NCI-H128 (cell line): ENCODE data around the gene PITPNC1.
"Not testable (repeated sequence)": the region's sequence is repeated elsewhere in the genome, so short reads cannot be mapped to it uniquely, and the experiment has no call there.

ENCODE experiments used
- DNase-seq: peaks from one replicate; lab custom pipeline; 2025; ENCODE audit not compliant: unreplicated experiment; lab: John Stamatoyannopoulos, UW

PITPNC1 gene

DNA sequence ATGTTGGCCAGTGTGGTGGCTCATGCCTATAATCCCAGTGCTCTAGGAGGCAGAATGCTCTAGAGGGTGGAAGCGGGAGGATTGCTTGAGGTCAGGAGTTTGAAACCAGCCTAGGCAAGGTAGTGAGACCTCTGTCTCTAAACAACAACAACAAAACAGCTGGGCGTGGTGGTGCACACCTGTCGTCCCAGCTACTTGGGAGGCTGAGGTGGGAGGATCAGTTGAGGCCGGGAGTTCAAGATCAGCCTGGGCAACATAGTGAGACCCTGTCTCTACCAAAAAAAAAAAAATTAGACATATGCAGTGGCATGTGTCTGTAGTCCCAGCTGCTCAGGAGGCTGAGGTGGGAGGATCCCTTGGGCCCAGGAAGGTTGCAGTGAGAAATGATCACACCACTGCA is 53.4 kb downstream of the PITPNC1 start:
- not testable (repeated sequence) for DNase-seq

GRCh38 chr17:67431249-67432015 is 54.4 kb downstream of the PITPNC1 start:
- DNase-seq: no peak

DNA sequence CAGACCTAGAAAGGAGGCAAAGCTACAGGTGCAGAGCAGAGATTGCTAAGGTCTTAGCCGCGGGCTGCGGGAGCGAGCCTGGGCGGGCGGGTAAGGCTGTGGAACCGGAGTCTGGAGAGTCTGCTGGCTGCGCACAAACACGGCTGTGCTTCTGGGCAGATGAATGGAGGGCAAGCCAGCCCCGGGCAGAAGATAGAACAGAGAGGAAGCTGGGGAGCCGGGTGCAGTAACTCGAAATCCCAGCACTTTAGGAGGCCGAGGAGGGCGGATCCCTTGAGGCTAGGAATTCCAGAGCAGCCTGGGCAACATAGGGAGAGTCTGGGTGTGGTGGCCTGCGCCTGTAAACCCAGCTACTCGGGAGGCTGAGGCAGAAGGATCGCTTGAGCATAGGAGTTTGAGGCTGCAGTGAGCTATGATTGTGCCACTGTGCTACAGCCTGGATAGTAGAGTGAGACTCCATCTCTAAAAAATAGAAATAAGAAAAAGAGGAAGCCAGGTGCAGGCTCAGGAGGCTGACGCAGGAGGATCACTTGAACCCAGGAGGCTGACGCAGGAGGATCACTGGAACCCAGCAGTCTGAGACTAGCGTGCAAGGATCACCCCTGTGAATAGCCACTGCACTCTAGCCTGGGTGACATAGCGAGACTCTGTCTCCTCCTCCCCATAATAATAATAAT is 56.3 kb downstream of the PITPNC1 start:
- DNase-seq: no peak

GRCh38 chr17:67434061-67434525 is 57.0 kb downstream of the PITPNC1 start:
- DNase-seq: no peak

DNA sequence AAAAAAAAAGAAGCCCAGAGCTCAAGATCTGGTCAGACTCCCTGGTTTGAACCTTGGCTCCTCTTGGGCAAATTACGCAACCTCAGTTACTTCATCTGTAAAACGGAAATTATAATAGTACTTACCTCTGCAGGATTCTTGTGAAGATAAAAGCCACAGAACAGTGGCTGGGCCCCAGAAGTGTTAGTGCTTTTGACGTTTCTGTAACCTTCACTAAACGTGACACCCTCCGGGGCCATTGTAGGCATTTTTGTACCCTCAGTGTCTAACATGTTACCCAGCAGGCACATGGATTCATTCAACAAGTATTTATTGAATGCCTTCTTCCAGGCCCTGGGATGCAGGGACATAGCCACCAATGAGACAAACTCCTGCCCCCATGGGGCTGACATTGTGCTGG is 58.0 kb downstream of the PITPNC1 start:
- no peak for DNase-seq

GRCh38 chr17:67435786-67436185 is 58.7 kb downstream of the PITPNC1 start:
- no peak for DNase-seq

GRCh38 chr17:67436233-67436632 is 59.2 kb downstream of the PITPNC1 start:
- DNase-seq: no peak

DNA sequence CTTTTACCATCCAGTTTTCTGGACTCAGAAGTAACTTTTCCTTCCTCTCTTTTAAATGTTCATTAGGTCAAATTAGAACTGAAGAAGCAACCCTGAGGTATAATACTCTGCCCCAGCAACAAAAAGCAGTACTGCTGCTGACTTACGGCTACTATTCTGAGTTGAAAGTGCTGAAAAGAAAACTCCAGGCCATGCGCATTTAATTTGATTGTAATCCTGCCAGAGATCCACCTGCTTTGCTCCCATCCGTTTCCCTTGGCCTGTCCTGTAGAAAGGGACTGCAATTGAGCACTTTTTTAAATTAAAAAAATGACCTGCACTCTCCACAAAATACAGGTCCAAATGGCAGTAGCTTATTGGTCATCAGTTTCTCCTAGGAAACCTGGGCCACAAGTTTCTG is 61.6 kb downstream of the PITPNC1 start:
- DNase-seq: no peak

DNA sequence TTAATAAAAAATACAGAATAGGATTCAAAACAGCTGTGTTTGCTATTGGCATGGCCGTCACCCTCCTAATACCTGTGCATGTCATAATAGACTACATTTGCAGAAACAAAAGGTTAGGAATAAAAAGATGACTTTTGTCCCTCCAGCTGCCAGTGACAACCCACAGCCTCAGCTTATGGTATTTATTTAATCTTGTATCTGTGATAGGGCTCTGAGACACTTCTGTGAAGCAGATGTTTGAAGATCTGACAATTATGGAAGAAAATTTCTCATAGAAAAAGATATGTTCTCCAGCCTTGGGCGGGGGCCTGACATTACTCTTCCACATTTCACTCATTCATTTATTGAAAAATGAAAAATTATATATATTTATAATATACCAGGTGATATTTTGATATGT is 62.2 kb downstream of the PITPNC1 start:
- DNase-seq: no peak

GRCh38 chr17:67440277-67441051 is 63.4 kb downstream of the PITPNC1 start:
- DNase-seq: no peak

DNA sequence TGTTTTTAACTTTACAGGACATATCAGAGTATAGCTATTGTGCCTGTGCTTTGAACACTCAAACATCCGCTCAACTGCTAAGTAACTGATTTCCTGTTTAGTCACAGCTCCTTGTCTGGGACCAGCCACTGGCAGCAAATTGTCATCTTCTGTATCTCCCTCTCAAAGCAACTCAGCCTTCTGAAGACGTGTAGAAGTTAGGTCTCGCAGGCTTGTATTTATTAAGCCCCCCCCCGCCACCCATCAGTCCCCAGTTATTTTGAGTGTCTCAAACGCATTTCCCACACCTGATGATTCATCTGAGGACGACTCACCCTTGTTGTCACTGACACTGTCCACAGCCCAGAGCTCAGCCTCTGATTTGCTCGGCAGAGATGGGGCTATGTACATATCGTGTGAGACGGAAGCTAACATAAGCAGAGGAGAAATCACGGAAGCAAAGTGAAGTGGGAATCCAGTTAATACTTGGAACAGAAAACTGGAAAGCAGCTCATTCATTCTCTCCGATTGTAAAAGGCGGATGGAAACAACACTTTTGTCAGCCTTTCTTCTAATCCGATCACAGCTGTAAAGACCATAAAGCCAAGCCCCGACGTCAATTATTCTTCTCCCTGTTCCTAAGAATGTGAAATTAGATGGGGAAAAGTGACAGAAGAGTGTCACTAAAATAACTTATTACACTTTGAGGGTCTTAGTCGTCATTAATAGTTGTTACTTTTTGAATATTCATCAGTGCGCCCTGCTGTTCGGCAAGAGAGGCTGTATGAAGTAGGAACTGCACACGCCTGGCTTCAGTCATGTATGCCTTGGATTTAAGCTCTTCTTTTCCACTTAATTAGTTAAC is 64.2 kb downstream of the PITPNC1 start:
- DNase-seq: no peak

- no peak for DNase-seq
Measured at GRCh38 chr17:67441896-67442219, 64.8 kb downstream of the PITPNC1 start.

DNA sequence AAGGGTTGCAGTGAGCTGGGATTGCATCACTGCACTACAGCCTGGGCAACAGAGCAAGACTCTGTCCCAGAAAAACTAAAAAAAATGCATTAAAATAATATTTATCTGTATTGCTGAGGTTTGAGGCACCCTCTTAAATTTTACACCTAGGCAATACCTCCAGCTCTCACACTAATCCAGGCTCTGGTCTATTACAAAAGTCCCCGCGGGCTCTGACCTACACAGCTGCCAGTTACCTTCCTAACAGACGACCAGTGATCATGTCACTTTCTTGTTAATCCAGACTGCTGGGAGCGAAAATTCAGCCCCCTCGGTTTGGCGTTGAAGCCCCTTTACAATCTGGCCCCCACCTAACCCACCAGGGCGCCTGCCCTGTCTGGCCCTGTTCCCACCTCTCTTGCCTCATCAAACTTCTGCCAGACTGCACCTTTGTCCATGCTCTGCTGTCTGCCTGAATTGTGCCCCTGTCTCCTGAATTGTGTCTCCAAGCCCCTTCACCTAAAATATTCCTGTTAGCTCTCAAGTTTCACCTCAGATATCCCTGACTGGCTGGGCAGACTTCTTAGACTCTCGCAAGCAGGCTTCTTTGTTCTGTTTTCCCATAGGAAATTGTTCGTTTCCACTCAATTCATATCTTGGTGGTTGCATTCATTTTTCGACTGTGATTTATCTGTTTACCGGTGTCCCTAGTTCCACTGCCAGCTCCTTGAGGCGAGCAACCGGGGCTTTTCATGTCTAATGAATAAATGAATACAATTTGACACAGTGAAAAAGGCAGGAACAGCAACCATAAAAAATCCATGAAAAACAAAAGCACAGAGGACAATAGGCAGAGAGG is 65.9 kb downstream of the PITPNC1 start:
- no peak for DNase-seq

DNA sequence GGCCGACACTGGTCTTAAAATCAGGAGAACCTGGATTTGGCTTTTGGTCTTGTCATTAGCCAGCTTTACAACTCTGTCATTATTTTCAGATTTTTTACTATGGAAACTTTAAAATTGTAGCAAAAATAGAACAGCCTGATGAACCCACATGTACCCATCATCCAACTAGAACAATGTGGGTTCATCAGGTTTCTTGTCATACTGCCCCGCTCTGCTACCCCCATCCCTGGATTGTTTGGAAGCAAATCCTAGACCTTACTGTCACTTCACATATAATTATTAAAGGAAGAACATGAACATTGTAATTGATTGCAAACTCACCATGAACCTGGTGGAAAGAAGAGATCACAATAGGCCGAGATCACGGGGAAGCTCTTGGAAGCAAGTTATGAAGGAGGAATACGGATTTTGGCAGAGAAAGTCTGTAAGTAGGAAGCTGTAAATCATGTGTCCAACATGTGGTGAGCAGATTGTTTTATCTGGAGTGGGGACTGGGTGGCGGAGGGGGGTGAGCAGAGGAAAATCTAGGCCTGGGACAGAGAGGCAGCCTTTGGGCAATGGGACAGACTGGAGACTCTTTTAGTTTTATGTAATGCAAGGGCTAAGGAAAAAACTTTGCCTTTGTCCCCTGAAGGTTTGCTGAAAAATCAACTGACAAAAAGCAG is 67.0 kb downstream of the PITPNC1 start:
- DNase-seq: no peak

GRCh38 chr17:67448449-67448848 is 71.4 kb downstream of the PITPNC1 start:
- DNase-seq: no peak

- DNase-seq: no peak
Measured at GRCh38 chr17:67449065-67449464, 72.0 kb downstream of the PITPNC1 start.

DNA sequence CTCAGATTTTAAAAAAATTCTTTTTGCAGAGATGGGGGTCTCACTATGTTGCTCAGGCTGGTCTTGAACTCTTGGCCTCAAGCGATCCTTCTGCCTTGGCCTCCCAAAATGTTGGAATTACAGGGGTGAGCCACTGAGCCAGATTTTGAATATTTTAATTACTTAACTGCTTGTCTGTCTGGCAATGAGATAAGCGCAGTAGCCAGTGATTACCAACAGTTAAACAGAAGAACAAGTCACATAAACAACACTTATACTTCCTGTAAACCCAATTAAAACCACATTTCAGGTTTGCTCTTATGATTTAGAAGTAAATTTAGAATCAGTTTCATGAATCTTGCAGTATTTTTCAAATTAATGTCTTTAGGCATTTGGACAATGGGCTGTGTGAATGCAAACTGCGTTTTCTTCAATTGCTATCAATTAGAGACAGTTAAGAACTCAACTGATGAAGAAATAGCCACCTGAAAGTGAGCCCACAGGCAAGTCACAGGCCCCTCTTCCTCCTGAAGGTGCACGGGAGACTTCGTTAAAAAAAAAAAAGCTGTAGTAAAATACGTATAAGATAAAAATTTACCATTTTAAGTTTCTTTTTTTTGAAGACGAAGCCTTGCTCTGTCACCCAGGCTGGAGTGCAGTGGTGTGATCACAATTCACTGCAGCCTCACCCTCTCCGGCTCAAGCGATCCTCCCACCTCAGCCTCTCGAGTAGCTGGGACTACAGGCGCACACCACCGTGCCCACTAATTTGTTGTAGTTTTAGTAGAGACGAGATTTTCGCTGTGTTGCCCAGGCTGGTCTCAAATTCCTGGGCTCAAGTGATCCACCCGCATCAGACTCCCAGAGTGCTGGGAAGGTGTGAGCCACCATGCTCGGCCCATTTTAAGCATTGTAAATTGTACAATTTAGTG is 73.0 kb downstream of the PITPNC1 start:
- no peak for DNase-seq

GRCh38 chr17:67452681-67453554 is 75.8 kb downstream of the PITPNC1 start:
- DNase-seq: no peak
